NCI-H446 (cell line): ENCODE measurements around the gene LRP5.
"Not testable (repeated sequence)": the region's sequence is repeated elsewhere in the genome, so short reads cannot be mapped to it uniquely, and the experiment has no call there.

Source experiments
- DNase-seq, 2 experiments: peaks; one replicate each; lab custom pipeline; 2025; lab: John Stamatoyannopoulos, UW

The LRP5 gene

DNA sequence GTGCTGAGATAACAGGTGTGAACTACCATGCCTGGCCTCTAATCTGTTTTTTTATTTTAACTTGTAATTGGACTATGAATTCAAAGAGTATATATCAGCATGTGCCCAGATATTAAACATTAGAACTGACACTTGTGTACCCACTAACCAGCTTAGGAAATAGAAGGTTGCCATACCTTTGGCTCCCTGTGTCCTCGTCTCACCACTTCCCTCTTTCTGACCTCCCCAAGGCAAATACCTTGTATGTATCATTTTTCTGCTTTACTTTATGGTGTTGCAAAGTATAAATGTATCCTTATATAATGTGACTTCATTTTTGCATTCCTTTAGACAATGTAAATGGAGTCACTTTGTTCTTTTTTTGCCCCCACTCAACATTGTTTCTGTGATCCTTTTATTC lies 157.3 kb downstream of the LRP5 start:
- DNase-seq: no peak

GRCh38 chr11:68470304-68470811 lies 158.0 kb downstream of the LRP5 start:
- DNase-seq: peak in 1 of 2 experiments; percentile 20

GRCh38 chr11:68471360-68472340 lies 159.3 kb downstream of the LRP5 start:
- no peak for DNase-seq

- no peak for DNase-seq
Measured at GRCh38 chr11:68472778-68473177, 160.4 kb downstream of the LRP5 start.

- DNase-seq: no peak
Measured at GRCh38 chr11:68473693-68474092, 161.3 kb downstream of the LRP5 start.

DNA sequence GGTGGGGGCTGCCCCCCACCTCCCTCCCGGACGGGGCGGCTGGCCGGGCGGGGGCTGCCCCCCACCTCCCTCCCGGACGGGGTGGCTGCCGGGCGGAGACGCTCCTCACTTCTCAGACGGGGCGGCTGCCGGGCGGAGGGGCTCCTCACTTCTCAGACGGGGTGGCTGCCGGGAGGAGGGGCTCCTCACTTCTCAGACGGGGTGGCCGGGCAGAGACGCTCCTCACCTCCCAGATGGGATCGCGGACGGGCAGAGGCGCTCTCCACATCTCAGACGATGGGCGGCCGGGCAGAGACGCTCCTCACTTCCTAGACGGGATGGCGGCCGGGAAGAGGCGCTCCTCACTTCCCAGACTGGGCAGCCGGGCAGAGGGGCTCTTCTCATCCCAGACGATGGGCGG lies 163.2 kb downstream of the LRP5 start:
- DNase-seq: not testable (repeated sequence)

DNA sequence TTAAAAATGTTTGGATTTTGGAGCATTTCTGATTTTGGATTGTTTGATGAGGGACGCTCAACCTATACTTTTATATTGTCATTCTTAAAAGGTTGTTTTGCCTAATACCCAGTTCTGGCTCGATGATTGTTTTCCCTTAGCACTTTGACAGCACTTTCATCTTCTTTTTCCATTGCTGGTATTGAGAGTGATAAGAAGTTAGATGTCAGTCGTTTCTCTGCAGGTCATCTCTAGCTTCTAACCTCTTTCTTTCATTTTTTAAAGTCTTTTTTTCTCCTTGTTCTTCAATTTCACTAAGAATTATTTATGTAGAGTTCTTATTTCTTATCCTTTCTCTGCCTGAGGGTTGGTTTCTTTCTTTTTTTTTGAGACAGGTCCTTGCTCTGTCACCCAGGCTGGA lies 167.0 kb downstream of the LRP5 start:
- no peak for DNase-seq

DNA sequence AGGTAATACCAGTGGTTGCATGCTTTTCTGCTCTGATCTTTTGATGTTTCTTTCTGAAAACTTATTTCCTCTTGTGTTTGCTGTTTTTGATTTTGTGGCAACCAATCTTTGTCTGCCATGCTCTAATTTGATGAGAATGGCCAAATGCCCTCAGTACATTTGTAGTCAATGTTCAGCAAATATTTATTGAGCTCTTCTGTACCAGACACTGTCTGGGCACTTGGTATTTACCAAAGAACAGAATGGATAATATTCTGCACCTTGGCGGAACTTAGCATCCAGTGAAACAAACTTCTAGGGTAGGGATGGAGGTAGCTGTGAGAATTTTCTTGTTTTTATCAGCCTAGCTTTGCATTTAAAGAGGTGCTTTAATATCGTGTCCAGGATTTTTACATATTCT lies 167.8 kb downstream of the LRP5 start:
- DNase-seq: no peak

- no peak for DNase-seq
Measured at GRCh38 chr11:68480852-68481510, 168.6 kb downstream of the LRP5 start.

DNA sequence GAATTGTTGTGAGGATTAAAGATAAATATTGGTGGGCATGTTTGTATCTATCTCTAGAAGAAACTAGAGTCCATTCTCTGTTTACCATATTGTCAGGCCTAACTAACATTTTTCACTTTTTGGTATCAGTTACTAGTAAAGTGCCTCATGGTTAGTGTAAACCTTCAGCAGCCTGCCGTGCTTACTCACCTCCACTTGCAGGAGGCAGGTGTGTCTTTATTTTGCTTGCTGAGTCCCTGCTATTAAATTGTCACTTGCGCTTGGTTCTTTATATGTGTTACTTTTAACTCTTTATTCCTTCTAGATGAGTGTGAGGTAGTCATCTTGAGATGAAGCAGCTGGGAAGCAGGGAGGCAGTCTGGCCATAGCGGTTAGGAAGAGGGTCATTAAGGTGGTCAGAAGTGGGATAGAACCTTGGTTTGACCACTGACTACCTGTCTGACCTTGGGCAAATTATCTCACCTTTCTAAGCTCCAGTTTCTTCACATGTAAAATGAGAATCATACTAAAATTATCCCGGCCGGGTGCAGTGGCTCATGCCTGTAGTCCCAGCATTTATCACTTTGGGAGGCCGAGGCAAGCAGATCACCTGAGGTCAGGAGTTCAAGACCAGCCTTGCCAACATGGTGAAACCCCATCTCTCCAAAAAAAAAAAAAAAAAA lies 169.3 kb downstream of the LRP5 start:
- no peak for DNase-seq

DNA sequence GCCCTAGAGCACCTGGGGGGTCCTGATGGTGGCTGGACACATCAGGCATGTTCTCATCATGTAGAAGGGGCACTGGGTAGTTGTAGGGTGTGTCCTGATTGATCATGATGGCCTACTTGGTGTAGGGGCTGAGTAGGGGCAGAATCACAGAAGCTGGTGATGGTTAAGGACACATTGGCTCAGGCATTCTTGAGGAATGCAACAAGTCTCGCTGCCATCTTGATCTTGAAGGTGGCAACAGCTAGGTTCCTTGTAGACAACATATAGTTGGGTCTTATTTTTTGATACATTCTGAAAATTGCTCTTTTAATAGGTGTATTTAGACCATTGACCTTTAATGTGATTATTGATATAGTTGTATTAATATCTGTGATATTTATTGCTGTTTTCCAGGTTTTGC lies 176.2 kb downstream of the LRP5 start:
- DNase-seq: no peak

- DNase-seq: no peak
Measured at GRCh38 chr11:68495220-68495729, 182.9 kb downstream of the LRP5 start.

DNA sequence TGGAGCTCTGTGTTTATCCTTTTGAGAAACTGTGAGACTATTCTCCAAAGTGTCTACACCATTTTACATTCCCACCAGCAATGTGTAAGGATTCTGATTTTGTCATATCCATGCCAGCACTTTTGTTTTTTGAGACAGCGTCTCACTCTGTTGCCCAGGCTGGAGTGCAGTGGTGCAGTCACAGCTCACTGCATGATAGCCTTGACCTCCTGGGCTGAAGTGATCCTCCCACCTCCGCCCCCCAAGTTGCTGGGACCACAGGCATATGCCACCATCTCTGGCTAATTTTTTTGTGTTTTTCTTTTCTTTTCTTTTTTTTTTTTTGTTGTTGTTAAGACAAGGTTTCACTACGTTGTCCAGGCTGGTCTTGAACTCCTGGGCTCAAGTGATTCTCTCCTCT lies 183.5 kb downstream of the LRP5 start:
- no peak for DNase-seq

DNA sequence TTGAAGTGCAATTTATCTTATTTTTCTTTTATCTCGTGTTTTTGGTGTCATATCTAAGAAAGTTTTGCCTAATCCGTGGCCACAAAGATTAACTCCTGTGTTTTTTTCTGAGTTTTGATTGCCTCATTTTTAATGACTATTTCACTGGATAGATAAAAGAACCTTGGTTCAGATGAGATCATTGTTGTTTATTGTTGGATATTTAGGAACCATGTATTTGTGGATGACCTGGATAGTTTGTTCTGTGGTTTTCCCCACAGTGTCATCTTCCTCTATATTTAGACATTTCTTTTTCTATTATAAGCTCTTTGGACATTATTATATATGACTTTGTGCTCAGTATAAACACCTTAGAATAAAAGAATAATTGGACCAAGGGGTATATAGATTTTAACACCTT lies 185.4 kb downstream of the LRP5 start:
- no peak for DNase-seq

- no peak for DNase-seq
Measured at GRCh38 chr11:68498321-68498720, 185.9 kb downstream of the LRP5 start.
